ENCODE data around the gene HSPBAP1.

HSPBAP1 gene

GRCh38 chr3:122802323-122802722 is 8.7 kb upstream of the HSPBAP1 start:
- no peaks in the 10 kb centered on the region for H3K36me3 ChIP-seq (ENCODE audit: low read length)
- no peak overlapping the region for H2AFZ ChIP-seq (ENCODE audit: low read depth, low read length, severe bottlenecking)
- no peaks in the 10 kb centered on the region for H4K20me1 ChIP-seq (ENCODE audit: low read depth, low read length)
- no peaks in the 10 kb centered on the region for H3K79me2 ChIP-seq (ENCODE audit: insufficient read depth, low read length)
- H3K4me3 ChIP-seq (ENCODE audit: insufficient read depth, low read length, poor library complexity, severe bottlenecking), result no peak overlapping the region
- no peaks in the 10 kb centered on the region for H3F3A ChIP-seq (ENCODE audit: insufficient read depth)
- H3K4me2 ChIP-seq (ENCODE audit: low read depth, low read length, poor library complexity, severe bottlenecking), result no peak overlapping the region
- H3K9ac ChIP-seq (ENCODE audit: low read length), result no peak overlapping the region
- H3K27ac ChIP-seq (ENCODE audit: low read depth, low read length), result no peak overlapping the region
- no peak for TF ChIP-seq EZH2phosphoT487 (conservative IDR thresholded peaks at IDR 0.05; ENCODE audit: low read length)
- TF ChIP-seq, protein P1, sequence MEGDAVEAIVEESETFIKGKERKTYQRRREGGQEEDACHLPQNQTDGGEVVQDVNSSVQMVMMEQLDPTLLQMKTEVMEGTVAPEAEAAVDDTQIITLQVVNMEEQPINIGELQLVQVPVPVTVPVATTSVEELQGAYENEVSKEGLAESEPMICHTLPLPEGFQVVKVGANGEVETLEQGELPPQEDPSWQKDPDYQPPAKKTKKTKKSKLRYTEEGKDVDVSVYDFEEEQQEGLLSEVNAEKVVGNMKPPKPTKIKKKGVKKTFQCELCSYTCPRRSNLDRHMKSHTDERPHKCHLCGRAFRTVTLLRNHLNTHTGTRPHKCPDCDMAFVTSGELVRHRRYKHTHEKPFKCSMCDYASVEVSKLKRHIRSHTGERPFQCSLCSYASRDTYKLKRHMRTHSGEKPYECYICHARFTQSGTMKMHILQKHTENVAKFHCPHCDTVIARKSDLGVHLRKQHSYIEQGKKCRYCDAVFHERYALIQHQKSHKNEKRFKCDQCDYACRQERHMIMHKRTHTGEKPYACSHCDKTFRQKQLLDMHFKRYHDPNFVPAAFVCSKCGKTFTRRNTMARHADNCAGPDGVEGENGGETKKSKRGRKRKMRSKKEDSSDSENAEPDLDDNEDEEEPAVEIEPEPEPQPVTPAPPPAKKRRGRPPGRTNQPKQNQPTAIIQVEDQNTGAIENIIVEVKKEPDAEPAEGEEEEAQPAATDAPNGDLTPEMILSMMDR (IDR thresholded peaks at IDR 0.05; ENCODE audit: insufficient read depth, low read length, poor library complexity, severe bottlenecking), result no peak
- no peaks in the 10 kb centered on the region for H3K9me2 ChIP-seq (replicated peaks; ENCODE audit: insufficient read depth, low read length)
- H3K27me3 ChIP-seq (ENCODE audit: low read length), result no peaks in the 10 kb centered on the region
- no peaks in the 10 kb centered on the region for H3K9me3 ChIP-seq (ENCODE audit: insufficient read depth, low read length)

GRCh38 chr3:122800706-122801237 is 7.1 kb upstream of the HSPBAP1 start:
- TF ChIP-seq, protein P1 (IDR thresholded peaks at IDR 0.05; ENCODE audit: insufficient read depth, low read length, poor library complexity, severe bottlenecking), result no peak
- no peak for TF ChIP-seq EZH2phosphoT487 (conservative IDR thresholded peaks at IDR 0.05; ENCODE audit: low read length)
- Histone ChIP-seq H3K27ac (ENCODE audit: low read depth, low read length) (no peak overlapping the region), H2AFZ (ENCODE audit: low read depth, low read length, severe bottlenecking) (no peak overlapping the region)

DNA sequence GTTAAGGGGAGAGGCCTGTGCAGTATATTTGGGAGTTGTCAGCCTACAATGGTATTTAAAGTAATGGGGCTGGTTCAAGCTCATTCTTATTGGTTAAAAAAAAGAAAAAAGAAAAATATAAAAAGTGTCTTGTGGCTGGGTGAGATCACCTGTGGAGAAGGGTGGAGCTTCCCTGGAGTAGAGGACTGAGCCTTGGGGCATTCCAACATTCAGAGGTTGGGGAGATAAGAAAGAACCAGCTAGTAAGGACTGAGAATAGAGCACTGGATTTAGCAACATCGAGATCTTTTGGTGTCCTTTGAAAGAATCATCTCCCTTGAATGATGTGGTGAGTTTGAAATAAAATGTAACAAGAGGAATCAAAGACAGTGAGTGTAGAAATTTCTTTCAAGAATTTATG is 6.4 kb upstream of the HSPBAP1 start:
- Histone ChIP-seq H3K27me3 (ENCODE audit: low read length) (no peaks in the 10 kb centered on the region), H3K9me2 (replicated peaks; ENCODE audit: insufficient read depth, low read length) (no peaks in the 10 kb centered on the region), H2AFZ (ENCODE audit: low read depth, low read length, severe bottlenecking) (no peak overlapping the region), H3K79me2 (ENCODE audit: insufficient read depth, low read length) (no peaks in the 10 kb centered on the region), H3K4me3 (ENCODE audit: insufficient read depth, low read length, poor library complexity, severe bottlenecking) (no peak overlapping the region), H3K27ac (ENCODE audit: low read depth, low read length) (no peak overlapping the region), H3K9me3 (ENCODE audit: insufficient read depth, low read length) (no peaks in the 10 kb centered on the region), H3K4me2 (ENCODE audit: low read depth, low read length, poor library complexity, severe bottlenecking) (no peak overlapping the region), H4K20me1 (ENCODE audit: low read depth, low read length) (no peaks in the 10 kb centered on the region), H3F3A (ENCODE audit: insufficient read depth) (no peaks in the 10 kb centered on the region), H3K36me3 (ENCODE audit: low read length) (no peaks in the 10 kb centered on the region), H3K9ac (ENCODE audit: low read length) (no peak overlapping the region)
- no peak for TF ChIP-seq EZH2phosphoT487 (conservative IDR thresholded peaks at IDR 0.05; ENCODE audit: low read length)
- TF ChIP-seq, protein P1 (IDR thresholded peaks at IDR 0.05; ENCODE audit: insufficient read depth, low read length, poor library complexity, severe bottlenecking), result no peak

More at GRCh38 chr3:122800706-122801237, 7.1 kb upstream of the HSPBAP1 start:
- Histone ChIP-seq H3K4me2 (ENCODE audit: low read depth, low read length, poor library complexity, severe bottlenecking) (no peak overlapping the region), H3K79me2 (ENCODE audit: insufficient read depth, low read length) (no peaks in the 10 kb centered on the region), H3K9ac (ENCODE audit: low read length) (no peak overlapping the region), H3K36me3 (ENCODE audit: low read length) (no peaks in the 10 kb centered on the region), H4K20me1 (ENCODE audit: low read depth, low read length) (no peaks in the 10 kb centered on the region), H3K9me2 (replicated peaks; ENCODE audit: insufficient read depth, low read length) (no peaks in the 10 kb centered on the region), H3K4me3 (ENCODE audit: insufficient read depth, low read length, poor library complexity, severe bottlenecking) (no peak overlapping the region), H3K9me3 (ENCODE audit: insufficient read depth, low read length) (no peaks in the 10 kb centered on the region), H3F3A (ENCODE audit: insufficient read depth) (no peaks in the 10 kb centered on the region), H3K27me3 (ENCODE audit: low read length) (no peaks in the 10 kb centered on the region)
